Activated naive CD4-positive, alpha-beta T cell treated with anti-CD3 and anti-CD28 coated beads, Interleukin-2, amount 50 U/mL, for 72 hours (primary cell): ENCODE results near the gene RASL11B. TPM values are rescaled to one million over a fixed set of nuclear protein-coding genes. Genes with fewer than 3 reads are reported as not detected.

Source experiments
- ATAC-seq, 2 donors: fragments of 150-1000 bp; cut with Tn5 transposase; 2 replicates each; pipeline ENCODE4 v1.10.0; 2021; ENCODE audit warnings: mild to moderate bottlenecking in 2 of 2, moderate library complexity in 2 of 2
- DNase-seq, 2 donors: peaks; one replicate each; pipeline ENCODE4 v3.0.0; 2021 to 2022; ENCODE audit warnings: low spot score in 2 of 2
- H3K27ac Mint-ChIP-seq, 2 donors: one replicate each; pipeline ENCODE4 v1.8.0; 2022; ENCODE audit warnings: mild to moderate bottlenecking in 2 of 2, mixed read lengths in 2 of 2
- H3K36me3 Mint-ChIP-seq, 2 donors: one replicate each; pipeline ENCODE4 v1.8.0; 2022; ENCODE audit warnings: mixed read lengths in 2 of 2
- H3K9me3 Mint-ChIP-seq, 2 donors: one replicate each; pipeline ENCODE4 v1.8.0; 2022; ENCODE audit warnings: mixed read lengths in 2 of 2
- total RNA-seq, 2 donors: library from RNA; stranded (reverse); gene quantifications; one replicate each; pipeline ENCODE4 v1.2.3, GENCODE V29; 2022

Gene RASL11B
- total RNA-seq, 2 donors from 2014 or later, result 0.14 to 0.84 TPM

- DNase-seq (no peak), ATAC-seq (no peak)
- peaks cover 3 to 13% of the 10 kb centered on the region in 2 donors for H3K9me3 Mint-ChIP-seq
- H3K27ac Mint-ChIP-seq, result no peak overlapping the region
- peaks cover 6 to 7% of the 10 kb centered on the region in 2 donors for H3K36me3 Mint-ChIP-seq
These were observed 583 bp downstream of the RASL11B start for GRCh38 chr4:52862639-52863161.

GRCh38 chr4:52863324-52863723, 1.2 kb downstream of the RASL11B start:
- DNase-seq, result no peak
- no peak overlapping the region for H3K27ac Mint-ChIP-seq
- peaks cover 1 to 6% of the 10 kb centered on the region in 2 donors for H3K36me3 Mint-ChIP-seq
- ATAC-seq, result no peak
- H3K9me3 Mint-ChIP-seq, result peaks cover 3 to 6% of the 10 kb centered on the region in 2 donors

- no peak overlapping the region for H3K27ac Mint-ChIP-seq
- H3K36me3 Mint-ChIP-seq, result peaks cover 0 to 6% of the 10 kb centered on the region in 2 donors
- no peaks in the 10 kb centered on the region for H3K9me3 Mint-ChIP-seq
- ATAC-seq (no peak), DNase-seq (no peak)
These were observed 2.7 kb downstream of the RASL11B start for GRCh38 chr4:52864793-52865192.

- ATAC-seq (no peak), DNase-seq (no peak)
- Mint-ChIP-seq H3K27ac (no peak overlapping the region), H3K9me3 (no peaks in the 10 kb centered on the region), H3K36me3 (peaks cover 0 to 6% of the 10 kb centered on the region in 2 donors)
These were observed 3.2 kb downstream of the RASL11B start for GRCh38 chr4:52865300-52865699.

GRCh38 chr4:52866734-52867133, 4.6 kb downstream of the RASL11B start:
- no peak for ATAC-seq
- H3K27ac Mint-ChIP-seq, result no peak overlapping the region
- no peaks in the 10 kb centered on the region for H3K9me3 Mint-ChIP-seq
- no peak for DNase-seq
- H3K36me3 Mint-ChIP-seq, result peaks cover 0 to 11% of the 10 kb centered on the region in 2 donors

GRCh38 chr4:52867163-52867562, 5.0 kb downstream of the RASL11B start:
- Mint-ChIP-seq H3K9me3 (no peaks in the 10 kb centered on the region), H3K36me3 (peaks cover under 1 to 13% of the 10 kb centered on the region in 2 donors), H3K27ac (no peak overlapping the region)
- no peak for ATAC-seq
- DNase-seq, result no peak

- no peak for ATAC-seq
- Mint-ChIP-seq H3K9me3 (no peaks in the 10 kb centered on the region), H3K27ac (no peak overlapping the region), H3K36me3 (peaks cover 7 to 18% of the 10 kb centered on the region in 2 donors)
- no peak for DNase-seq
These were observed 6.0 kb downstream of the RASL11B start for GRCh38 chr4:52868133-52868532.

- no peak for DNase-seq
- no peak for ATAC-seq
- peaks cover 7 to 23% of the 10 kb centered on the region in 2 donors for H3K36me3 Mint-ChIP-seq
These were observed 7.1 kb downstream of the RASL11B start for GRCh38 chr4:52869196-52869595.

GRCh38 chr4:52869656-52870055, 7.5 kb downstream of the RASL11B start:
- Mint-ChIP-seq H3K9me3 (no peaks in the 10 kb centered on the region), H3K27ac (no peak overlapping the region), H3K36me3 (peaks cover 7 to 23% of the 10 kb centered on the region in 2 donors)
- DNase-seq (no peak), ATAC-seq (no peak)

More at GRCh38 chr4:52869196-52869595, 7.1 kb downstream of the RASL11B start:
- no peaks in the 10 kb centered on the region for H3K9me3 Mint-ChIP-seq
- H3K27ac Mint-ChIP-seq, result no peak overlapping the region

GRCh38 chr4:52870225-52870624, 8.1 kb downstream of the RASL11B start:
- H3K9me3 Mint-ChIP-seq, result no peaks in the 10 kb centered on the region
- DNase-seq (no peak), ATAC-seq (no peak)
- peaks cover 7 to 23% of the 10 kb centered on the region in 2 donors for H3K36me3 Mint-ChIP-seq
- no peak overlapping the region for H3K27ac Mint-ChIP-seq

- no peak for ATAC-seq
- DNase-seq, result no peak
- no peak overlapping the region for H3K27ac Mint-ChIP-seq
- peaks cover 7 to 23% of the 10 kb centered on the region in 2 donors for H3K36me3 Mint-ChIP-seq
- no peaks in the 10 kb centered on the region for H3K9me3 Mint-ChIP-seq
These were observed 11.1 kb downstream of the RASL11B start for GRCh38 chr4:52873191-52873590.

GRCh38 chr4:52873861-52874343, 11.8 kb downstream of the RASL11B start:
- H3K9me3 Mint-ChIP-seq, result no peaks in the 10 kb centered on the region
- ATAC-seq (no peak), DNase-seq (no peak)
- no peak overlapping the region for H3K27ac Mint-ChIP-seq
- H3K36me3 Mint-ChIP-seq, result peaks cover 7 to 23% of the 10 kb centered on the region in 2 donors

- Mint-ChIP-seq H3K9me3 (no peaks in the 10 kb centered on the region), H3K36me3 (peaks cover 7 to 23% of the 10 kb centered on the region in 2 donors), H3K27ac (no peak overlapping the region)
- ATAC-seq (no peak), DNase-seq (no peak)
These were observed 12.8 kb downstream of the RASL11B start for GRCh38 chr4:52874948-52875347.

GRCh38 chr4:52876069-52876468, 14.0 kb downstream of the RASL11B start:
- ATAC-seq, result peak in 1 of 2 donors; percentile 34
- H3K9me3 Mint-ChIP-seq, result no peaks in the 10 kb centered on the region

GRCh38 chr4:52877036-52877435, 14.9 kb downstream of the RASL11B start:
- Mint-ChIP-seq H3K36me3 (peaks cover 7 to 20% of the 10 kb centered on the region in 2 donors), H3K27ac (no peak overlapping the region), H3K9me3 (no peaks in the 10 kb centered on the region)
- DNase-seq (no peak), ATAC-seq (no peak)

More at GRCh38 chr4:52876069-52876468, 14.0 kb downstream of the RASL11B start:
- Mint-ChIP-seq H3K27ac (no peak overlapping the region), H3K36me3 (peaks cover 7 to 19% of the 10 kb centered on the region in 2 donors)
- DNase-seq, result no peak

GRCh38 chr4:52877694-52878093, 15.6 kb downstream of the RASL11B start:
- no peak for DNase-seq
- Mint-ChIP-seq H3K9me3 (no peaks in the 10 kb centered on the region), H3K36me3 (peaks cover 1 to 16% of the 10 kb centered on the region in 2 donors), H3K27ac (peak overlapping the region in 1 of 2 donors; percentile 36)
- no peak for ATAC-seq

- Mint-ChIP-seq H3K9me3 (no peaks in the 10 kb centered on the region), H3K36me3 (peaks cover 0 to 18% of the 10 kb centered on the region in 2 donors), H3K27ac (no peak overlapping the region)
- ATAC-seq (no peak), DNase-seq (no peak)
These were observed 17.4 kb downstream of the RASL11B start for GRCh38 chr4:52879471-52879870.

GRCh38 chr4:52880994-52881393, 18.9 kb downstream of the RASL11B start:
- ATAC-seq, result no peak
- H3K27ac Mint-ChIP-seq, result peak overlapping the region in 1 of 2 donors; percentile 45
- H3K9me3 Mint-ChIP-seq, result no peaks in the 10 kb centered on the region
- DNase-seq, result no peak
- peaks cover 1 to 21% of the 10 kb centered on the region in 2 donors for H3K36me3 Mint-ChIP-seq
